Skeletal muscle cell (primary cell): ENCODE data around the gene MXD4.

ENCODE experiments used
- DNase-seq: peaks from one replicate; pipeline ENCODE4 v3.0.0-alpha.2; 2010; ENCODE audit warnings: low read depth
- H3K4me3 ChIP-seq: 2 replicates; pipeline ENCODE4 v1.5.1; 2011; ENCODE audit warnings: low read depth, mild to moderate bottlenecking, control low read depth, low read length, moderate library complexity

The MXD4 gene

GRCh38 chr4:2295500-2295899 is 33.6 kb upstream of the MXD4 start:
- H3K4me3 ChIP-seq, result no peak overlapping the region
- no peak for DNase-seq

GRCh38 chr4:2292646-2293108 is 30.8 kb upstream of the MXD4 start:
- DNase-seq, result no peak
- no peak overlapping the region for H3K4me3 ChIP-seq

- no peak overlapping the region for H3K4me3 ChIP-seq
- DNase-seq, result no peak
Observed at GRCh38 chr4:2291705-2292645, 30.1 kb upstream of the MXD4 start.

- DNase-seq, result no peak
- H3K4me3 ChIP-seq, result no peak overlapping the region
Observed at GRCh38 chr4:2290974-2291704, 29.2 kb upstream of the MXD4 start.

GRCh38 chr4:2290488-2290887 is 28.6 kb upstream of the MXD4 start:
- H3K4me3 ChIP-seq, result no peak overlapping the region
- no peak for DNase-seq

- H3K4me3 ChIP-seq, result no peak overlapping the region
- DNase-seq, result no peak
Observed at GRCh38 chr4:2289955-2290333, 28.0 kb upstream of the MXD4 start.

- no peak for DNase-seq
- H3K4me3 ChIP-seq, result no peak overlapping the region
Observed at GRCh38 chr4:2289311-2289954, 27.5 kb upstream of the MXD4 start.

- no peak for DNase-seq
- no peak overlapping the region for H3K4me3 ChIP-seq
Observed at GRCh38 chr4:2288051-2288541, 26.2 kb upstream of the MXD4 start.

- DNase-seq, result no peak
Observed at GRCh38 chr4:2287594-2287915, 25.6 kb upstream of the MXD4 start.

GRCh38 chr4:2286904-2287593 is 25.1 kb upstream of the MXD4 start:
- DNase-seq, result peak; percentile 39
- H3K4me3 ChIP-seq, result no peak overlapping the region

More at GRCh38 chr4:2287594-2287915, 25.6 kb upstream of the MXD4 start:
- no peak overlapping the region for H3K4me3 ChIP-seq

GRCh38 chr4:2285613-2286381 is 23.9 kb upstream of the MXD4 start:
- no peak for DNase-seq
- no peak overlapping the region for H3K4me3 ChIP-seq

- no peak for DNase-seq
- H3K4me3 ChIP-seq, result no peak overlapping the region
Observed at GRCh38 chr4:2284934-2285612, 23.2 kb upstream of the MXD4 start.

- H3K4me3 ChIP-seq, result no peak overlapping the region
- no peak for DNase-seq
Observed at GRCh38 chr4:2284161-2284933, 22.4 kb upstream of the MXD4 start.

GRCh38 chr4:2283199-2283711 is 21.3 kb upstream of the MXD4 start:
- DNase-seq, result no peak
- H3K4me3 ChIP-seq, result no peak overlapping the region

- no peak for DNase-seq
- H3K4me3 ChIP-seq, result no peak overlapping the region
Observed at GRCh38 chr4:2281575-2282343, 19.9 kb upstream of the MXD4 start.

- no peak overlapping the region for H3K4me3 ChIP-seq
- DNase-seq, result no peak
Observed at GRCh38 chr4:2280531-2281300, 18.8 kb upstream of the MXD4 start.
